HG03097 (cell line): Measurements from ENCODE around the gene STOML1.
A peak's percentile ranks its signal among the peaks of the same experiment; 100 is the strongest.

Experiments used
- ATAC-seq: cut with Tn5 transposase; IDR thresholded peaks from one replicate; pipeline ENCODE4 v1.9.1; 2021; ENCODE audit not compliant: unreplicated experiment, low FRiP score

The STOML1 gene

DNA sequence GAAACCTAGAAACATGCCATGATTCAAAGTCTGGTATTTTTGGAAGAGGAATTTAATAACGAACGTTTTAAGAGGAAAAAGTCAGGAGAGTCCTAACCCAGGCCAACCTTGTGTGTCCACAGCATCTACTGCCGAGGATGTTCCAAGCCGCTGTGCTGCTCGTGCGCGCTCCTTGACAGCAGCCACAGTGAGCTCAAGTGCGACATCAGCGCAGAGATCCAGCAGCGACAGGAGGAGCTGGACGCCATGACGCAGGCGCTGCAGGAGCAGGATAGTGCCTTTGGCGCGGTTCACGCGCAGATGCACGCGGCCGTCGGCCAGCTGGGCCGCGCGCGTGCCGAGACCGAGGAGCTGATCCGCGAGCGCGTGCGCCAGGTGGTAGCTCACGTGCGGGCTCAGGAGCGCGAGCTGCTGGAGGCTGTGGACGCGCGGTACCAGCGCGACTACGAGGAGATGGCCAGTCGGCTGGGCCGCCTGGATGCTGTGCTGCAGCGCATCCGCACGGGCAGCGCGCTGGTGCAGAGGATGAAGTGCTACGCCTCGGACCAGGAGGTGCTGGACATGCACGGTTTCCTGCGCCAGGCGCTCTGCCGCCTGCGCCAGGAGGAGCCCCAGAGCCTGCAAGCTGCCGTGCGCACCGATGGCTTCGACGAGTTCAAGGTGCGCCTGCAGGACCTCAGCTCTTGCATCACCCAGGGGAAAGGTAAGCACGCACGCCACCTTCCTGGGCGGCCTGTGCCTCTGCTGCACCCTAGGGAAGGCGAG is 30.8 kb upstream of the STOML1 start:
- ATAC-seq = no peak

DNA sequence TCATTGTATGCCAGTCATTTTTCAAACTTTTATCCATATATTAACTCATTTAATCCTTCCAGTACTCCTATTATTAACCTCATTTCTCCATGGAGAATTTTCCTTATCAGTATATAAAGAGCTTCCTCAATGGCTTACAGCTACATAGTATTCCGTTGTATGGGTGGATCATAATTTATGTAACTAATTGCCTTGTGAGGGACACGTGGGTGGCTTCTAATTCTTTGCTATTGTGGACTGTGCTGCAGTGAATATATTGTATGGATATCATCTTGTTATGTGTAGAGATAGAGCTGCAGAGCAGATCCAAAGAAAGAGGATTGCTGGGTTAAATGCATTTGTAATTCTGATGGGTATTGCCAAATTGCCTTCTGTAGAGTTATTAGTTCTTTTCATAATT is 27.6 kb upstream of the STOML1 start:
- ATAC-seq = no peak

DNA sequence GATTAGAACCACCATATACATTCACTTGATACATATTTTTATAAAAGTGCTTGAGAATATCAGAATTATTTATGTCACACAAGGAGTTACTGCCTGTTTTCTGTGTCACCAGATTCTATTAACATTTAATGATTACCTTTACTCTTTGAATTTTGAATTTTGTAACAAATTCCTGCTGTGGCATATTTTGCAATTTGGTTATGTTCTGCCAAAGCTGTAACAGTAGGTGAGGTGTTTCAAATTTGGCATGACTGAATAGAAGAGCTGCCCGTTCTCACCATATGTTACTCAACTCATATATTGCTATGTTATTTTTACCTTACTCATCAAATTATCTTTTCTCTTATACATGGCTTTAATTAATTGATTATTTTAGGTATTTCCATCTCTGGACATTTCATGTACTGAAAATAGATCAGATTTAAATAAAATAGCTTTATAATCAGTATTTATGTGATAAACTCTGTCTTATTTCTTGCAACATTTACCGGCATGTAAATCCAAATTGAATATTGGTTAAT is 21.3 kb upstream of the STOML1 start:
- ATAC-seq = no peak

DNA sequence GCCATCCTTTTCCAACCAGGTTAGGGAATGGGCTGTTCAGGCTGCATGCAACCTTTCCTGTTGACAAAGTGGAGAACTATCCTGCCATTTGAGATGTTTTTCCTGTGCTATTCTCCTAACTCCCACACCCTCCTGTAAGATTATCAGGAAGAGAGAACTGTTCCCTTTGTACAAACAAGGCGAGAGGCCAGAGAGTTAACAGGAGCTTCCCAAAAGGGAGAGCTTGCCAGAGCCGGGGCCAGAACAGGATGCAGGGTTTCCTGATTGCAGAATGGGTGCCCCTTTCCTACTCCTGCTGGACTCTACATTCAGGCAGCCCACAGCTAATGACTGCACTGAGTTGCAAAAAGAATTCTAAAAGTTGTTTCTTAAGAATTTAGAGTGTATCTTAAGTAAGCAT is 19.5 kb upstream of the STOML1 start:
- ATAC-seq = no peak

DNA sequence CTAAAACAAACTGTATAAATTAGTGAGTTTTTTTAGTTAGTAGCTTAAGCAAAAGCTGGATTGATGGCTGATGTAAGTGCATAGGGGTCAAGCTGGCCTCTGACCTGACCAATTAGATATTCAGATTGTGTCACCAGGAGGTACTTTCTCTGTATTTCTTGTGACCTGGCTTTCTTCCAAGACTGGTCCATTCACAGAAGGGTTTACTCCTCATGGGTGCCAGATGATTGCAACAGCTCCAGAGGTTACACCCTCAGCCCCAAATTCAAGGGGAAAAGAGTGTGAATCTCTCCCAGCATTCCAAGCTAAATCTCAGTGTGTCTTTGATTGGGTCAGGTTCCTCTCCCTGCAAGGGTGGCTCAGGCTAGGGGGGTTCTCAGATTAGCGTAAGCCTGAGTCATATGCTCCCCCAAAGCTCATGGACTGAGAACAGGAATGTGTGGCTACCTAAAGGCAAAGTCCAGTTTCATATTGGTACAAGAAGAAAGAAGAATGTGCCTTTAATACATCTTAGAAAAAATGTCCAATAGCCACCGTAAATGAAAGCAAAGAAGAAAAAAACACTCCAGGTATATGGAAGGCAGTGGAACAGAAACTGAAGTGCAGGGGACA is 18.9 kb upstream of the STOML1 start:
- ATAC-seq = no peak

DNA sequence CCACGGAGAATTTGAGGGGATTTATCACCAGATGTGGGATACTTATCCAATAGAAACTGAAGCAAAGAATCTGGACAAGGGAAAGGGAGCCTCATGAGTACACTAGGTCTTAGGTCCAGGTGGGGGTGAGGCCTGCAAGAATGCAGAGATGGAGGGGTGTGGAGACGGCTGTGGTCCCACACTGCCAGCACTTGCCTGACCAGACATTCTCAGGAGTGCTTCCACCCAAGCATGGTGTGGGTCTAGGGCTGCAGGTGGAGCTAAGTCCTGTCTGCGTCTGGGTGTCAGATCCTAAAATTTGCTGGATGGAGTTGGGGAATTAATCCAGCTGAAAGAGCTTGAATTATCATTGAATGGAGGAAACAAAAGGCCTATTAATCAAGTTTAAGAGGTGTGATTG is 16.8 kb upstream of the STOML1 start:
- ATAC-seq = no peak

DNA sequence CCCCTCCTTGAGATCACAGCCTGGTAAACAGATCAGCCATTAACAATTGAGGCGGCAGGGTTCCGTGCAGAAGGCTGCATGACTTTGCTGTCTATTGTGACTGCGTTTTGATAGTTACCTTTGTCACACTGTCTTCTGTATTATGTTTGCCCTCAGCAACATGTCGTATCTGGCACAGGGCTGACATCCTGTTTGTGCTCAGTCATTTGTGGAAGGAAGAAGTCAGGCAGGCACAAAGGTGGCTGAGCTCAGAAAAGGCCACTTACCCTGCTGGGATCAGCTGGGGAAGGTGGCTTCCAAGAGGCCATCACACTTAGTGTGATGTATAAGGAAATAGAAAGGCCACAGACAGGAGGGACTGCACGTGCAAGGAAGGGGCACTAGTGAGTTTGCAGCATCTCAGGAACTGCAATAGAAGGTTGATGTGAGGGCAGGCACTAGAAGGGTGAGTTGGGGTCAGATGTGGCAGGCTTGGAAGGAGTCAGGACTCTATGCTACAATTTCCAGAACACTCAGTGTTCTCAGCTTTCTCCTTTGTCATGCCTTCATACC is 15.8 kb upstream of the STOML1 start:
- no peak for ATAC-seq

DNA sequence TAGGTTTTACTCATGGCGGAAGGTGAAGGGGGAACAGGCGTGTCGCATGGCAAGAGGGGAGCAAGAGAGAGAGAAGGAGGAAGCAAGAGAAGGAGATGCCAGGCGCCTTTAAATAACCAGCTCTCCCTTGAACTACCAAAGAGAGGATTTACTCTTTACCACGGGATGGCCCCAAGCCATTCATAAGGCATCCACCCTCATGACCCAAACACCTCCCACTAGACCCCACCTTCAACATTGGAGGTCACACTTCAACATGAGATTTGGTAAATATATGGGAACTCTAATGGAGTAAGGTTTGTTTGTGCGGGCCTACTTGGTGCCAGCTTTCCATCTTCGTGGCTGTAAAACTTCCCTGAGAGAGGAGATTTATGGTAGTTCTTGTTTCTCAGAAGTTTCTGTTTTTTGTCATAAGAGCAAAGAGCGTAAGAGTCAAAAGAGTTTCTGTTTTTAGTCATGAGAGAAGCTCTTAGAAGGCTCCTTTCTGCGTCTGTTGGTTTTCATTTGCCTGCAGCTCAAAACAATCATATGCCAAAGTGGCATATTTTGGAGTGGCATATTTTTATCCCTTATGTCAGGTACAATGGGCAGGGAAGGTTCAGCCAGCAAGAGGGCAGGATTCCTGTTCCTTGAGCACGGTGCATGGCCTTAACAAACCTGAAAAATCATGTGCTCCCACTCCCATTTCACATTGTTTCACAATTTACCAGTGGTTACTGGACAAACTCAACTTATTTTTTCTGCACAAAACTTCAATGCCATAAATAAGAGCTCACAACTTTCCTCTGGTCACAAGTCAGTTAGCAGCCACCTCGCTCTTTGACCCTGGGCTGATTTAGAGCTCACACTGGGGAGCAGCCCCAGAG is 14.9 kb upstream of the STOML1 start:
- no peak for ATAC-seq

DNA sequence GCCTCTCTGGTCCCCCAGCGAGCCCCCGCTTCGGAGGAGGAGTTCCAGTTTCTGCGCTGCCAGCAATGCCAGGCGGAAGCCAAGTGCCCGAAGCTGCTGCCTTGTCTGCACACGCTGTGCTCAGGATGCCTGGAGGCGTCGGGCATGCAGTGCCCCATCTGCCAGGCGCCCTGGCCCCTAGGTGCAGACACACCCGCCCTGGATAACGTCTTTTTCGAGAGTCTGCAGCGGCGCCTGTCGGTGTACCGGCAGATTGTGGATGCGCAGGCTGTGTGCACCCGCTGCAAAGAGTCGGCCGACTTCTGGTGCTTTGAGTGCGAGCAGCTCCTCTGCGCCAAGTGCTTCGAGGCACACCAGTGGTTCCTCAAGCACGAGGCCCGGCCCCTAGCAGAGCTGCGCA is 5.9 kb upstream of the STOML1 start:
- ATAC-seq = no peak

DNA sequence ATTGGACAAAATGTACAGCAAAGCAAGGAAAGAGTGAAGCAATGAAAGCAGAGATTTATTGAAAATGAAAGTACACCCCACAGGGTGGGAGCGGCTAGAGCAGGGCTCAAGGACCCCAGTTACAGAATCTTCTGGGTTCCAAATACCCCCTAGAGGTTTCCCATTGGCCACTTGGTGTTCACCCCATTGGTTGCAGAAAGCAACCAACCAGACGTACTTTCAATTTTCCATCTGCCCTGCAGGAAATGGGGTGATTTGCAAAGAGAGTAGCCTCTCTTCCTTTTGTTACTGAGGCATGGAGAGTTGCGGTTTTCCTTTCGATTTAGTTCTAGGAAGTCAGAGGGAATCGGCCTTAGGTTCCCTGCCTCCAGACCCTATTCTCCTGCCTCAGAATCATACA is 4.8 kb upstream of the STOML1 start:
- no peak for ATAC-seq

DNA sequence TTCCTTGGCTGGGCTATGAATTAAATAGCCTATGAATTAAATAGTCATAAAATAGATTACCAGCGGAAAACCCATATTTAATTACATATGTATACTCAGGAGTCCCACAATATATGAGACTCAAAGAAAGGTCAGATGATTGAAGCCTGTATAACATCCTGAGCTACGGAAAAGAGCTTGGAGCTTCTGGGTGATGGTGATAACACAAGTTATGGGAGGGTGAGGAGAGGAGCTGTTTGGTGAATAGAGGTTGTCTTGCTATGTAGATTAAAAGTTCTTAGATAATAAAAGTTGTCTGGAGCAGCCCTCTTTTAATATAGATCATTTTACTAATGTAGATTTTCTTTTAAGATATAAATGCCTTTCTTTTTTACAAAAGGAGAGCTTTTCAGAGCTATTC is 4.2 kb upstream of the STOML1 start:
- no peak for ATAC-seq

DNA sequence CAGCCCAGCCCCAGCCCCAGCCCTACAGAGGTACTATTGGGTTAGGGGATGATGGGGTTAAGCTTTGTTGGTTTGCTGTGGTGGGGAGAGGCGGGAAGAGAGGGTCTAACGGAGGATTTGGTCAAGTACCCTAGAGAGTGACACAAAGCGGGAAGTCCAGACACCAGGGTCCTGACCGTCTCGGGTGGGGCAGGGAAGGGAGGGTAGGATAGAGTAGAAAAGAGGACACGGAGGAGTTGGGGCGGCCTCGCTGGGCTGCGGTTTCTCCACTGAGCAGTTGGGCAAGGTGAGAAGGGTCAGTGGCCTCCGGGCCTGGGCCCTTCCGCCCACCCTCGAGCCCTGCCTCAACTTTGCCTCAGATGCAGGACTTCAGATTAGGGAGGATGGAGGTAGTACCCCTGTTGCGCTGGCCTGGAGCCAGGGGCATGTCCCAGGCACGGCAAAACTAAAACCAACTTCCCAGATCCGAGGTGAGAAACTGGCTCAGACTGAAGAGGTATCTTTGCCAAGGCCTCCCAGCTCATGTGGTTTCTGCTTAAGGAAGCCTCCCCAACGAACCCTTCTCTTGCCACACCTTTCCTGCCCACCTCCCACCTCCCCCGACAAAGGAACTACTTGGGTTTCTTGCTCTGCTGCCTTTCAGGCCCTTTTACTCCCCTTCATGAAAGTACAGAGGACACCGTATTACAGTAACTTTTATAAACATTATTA is 3.0 kb upstream of the STOML1 start:
- ATAC-seq = no peak

DNA sequence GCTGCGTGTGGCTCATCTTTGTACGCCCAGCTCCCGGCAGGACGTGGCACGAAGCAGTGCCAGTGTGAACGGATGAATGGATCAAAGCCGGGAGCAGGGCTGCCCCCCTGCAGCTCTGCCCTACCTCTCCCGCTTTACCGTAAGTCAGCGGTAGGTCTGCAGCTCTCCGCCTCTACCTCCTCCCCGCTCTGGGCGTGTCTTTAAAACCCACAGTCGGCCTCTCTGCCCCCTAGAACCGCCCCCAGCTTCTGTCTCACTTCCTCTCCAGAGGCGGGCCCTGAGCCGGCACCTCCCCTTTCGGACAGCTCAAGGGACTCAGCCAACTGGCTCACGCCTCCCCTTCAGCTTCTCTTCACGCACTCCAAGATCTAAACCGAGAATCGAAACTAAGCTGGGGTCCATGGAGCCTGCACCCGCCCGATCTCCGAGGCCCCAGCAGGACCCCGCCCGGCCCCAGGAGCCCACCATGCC is 2.4 kb upstream of the STOML1 start, which contains the start of gene PML:
Gene PML, plus strand, starts transcription at position 304 of the 471 bp plus-strand sequence. Its CDS starts 97 bp downstream, at position 401.
- ATAC-seq = peak; percentile 44

DNA sequence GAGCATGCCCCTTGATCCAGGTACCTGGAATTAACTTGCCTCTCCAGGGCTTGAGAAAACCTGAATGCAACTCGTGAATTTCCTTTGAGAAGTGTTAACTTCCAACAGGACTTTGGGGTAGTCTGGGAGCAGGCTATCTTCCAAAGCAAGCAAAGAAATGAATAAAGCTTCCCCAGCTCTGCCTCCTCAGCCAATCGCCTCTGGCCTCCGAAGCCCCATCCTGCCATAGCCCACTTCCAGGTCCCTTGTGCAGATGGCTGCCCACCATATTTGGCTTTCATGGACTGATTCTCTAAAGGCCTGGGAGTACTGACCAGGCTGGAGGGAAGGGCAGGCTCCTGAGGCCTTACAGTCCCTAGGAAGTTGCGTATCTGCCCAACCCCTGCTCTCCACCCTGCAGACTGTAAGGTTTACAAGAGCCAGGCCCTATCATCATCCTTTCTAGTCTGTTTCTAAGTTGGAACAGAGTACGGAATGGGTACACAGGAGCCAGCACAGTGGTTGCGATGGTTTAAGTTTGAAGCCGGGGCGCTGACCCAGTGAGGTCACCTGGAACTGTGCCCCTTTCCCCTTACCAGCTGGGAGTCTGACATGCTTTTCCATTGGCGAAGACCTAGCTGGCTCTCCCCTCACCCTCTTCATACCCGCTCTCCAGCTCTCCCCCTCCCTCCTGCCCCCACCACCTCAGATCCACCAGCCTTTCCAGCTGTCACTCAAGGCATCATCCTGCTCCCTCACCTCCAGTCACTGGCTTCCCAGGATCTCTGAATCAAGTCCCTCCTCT is 1.3 kb upstream of the STOML1 start:
- no peak for ATAC-seq

DNA sequence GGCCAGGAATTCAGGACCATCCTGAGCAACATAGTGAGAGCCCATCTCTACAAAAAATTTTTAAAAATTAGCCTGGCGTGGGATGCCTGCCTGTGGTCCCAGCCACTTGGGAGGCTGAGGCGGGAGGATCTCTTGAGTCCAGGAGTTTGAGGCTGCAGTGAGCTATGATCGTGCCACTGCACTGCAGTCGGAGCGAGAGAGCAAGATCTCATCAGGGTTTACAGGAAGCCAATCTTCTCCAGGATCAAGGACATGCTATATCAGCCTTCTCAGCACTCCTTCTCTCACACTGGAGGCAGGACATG is 451 bp upstream of the STOML1 start:
- ATAC-seq = peak; percentile 0

DNA sequence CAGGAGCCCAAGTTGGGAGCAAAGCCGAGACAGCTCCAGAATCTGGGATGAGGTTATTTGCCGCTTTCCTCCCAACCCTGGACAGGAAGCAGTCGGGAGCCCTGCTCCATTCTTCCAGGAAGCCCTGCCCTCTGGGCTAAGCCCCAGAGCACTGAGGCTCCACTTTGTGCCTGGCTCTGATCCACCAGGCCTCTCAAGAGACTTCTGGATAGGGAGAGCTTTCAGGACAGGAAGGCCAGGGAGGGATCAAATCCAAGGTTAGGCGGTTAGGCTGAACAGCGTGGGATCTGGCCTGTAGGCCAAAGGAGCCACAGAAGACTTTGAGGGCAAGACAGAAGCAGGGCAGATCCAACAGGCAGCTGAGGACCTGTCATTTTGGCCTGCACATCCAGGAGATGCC is 835 bp downstream of the STOML1 start:
- ATAC-seq = no peak

DNA sequence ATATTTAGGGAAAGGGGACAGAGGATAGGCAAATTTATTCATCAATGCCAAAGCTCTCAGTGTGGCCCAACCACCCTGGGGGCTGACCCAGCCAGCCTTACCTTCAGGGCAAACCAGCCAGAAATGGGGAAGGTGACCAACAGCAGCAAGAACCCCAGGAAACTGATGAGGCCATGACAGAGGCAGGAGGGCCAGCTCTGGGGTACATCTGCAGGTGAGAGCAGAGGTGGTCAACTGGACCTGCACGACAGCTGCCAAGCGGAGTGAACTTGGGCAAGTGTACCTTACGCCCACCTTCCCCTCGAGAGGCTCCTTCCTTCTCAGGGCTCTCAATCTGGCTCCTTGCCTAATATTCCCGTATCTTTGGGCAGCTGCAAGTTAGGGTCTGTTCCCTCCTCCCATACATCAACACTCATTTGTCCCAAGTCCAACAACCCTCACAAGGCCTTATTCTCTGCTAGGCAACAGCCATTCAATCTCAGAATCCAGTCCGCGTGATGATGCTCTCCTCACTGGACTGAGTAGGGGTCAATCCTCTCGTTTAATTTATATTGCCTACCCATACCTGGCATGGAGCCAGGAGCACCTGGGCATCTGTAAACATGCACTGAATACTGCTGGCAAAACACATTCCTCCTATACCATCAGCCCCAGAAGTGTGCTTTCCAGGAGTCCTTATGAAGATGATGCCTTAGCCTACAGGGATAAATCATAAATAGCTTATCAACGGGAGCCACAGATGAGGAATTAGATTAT is 1.7 kb downstream of the STOML1 start:
- ATAC-seq = no peak

DNA sequence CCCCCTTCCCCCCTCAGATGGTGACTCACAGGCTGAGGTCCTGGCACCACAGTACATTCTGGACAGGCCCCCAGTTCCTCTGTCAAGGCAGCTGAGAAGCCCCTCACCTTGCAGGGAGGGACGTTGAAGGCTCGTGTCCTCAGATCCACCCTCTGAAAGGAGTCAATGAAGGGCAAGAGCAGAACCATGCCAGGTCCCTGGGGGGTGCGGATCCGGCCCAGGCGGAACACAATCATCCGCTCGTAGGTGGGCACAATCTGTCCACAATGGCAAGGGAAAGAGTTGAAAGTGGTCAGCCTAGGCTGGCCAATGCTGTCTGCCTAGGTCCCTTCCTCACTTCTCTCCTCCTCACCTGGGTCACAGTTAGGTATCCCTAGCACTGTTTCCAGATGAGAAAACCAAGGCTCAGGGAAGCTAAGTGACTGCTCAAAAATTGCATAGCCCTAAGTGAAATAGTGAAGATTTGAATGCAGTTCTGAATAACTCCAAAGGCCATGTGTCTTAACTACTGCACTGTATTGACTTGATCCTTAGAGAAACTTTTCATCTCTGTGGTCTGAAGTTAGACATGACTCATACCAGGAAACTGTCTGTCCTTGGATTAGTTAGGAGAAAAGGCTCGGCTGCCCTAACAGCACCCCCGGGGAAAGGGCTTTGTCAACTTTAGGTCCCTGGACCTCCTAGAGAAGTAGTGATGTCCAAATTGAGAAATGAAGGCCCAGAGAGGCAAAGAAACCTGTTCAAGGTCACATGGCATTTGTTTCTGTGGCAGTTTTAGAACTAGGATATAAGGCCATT is 2.9 kb downstream of the STOML1 start:
- ATAC-seq = no peak
